ENCODE results near the gene TOR4A. TPM values are rescaled to one million over a fixed set of nuclear protein-coding genes. Genes with fewer than 3 reads are reported as not detected.
"Not testable (repeated sequence)": the region's sequence is repeated elsewhere in the genome, so short reads cannot be mapped to it uniquely, and the experiment has no call there.

The TOR4A gene
- total RNA-seq, 1 donor from 2014 or later: 1.5 TPM

- Mint-ChIP-seq H3K27ac (ENCODE audit: unreplicated experiment) (no peak overlapping the region), H3K27me3 (ENCODE audit: unreplicated experiment) (peaks cover 3% of the 10 kb centered on the region), H3K4me1 (ENCODE audit: low read depth, unreplicated experiment) (peaks cover 1% of the 10 kb centered on the region)
These were observed 47.6 kb downstream of the TOR4A start for GRCh38 chr9:137325124-137325523.

GRCh38 chr9:137325799-137326198, 48.3 kb downstream of the TOR4A start:
- H3K27ac Mint-ChIP-seq (ENCODE audit: unreplicated experiment): no peak overlapping the region
- no peak for DNase-seq
- peaks cover 1% of the 10 kb centered on the region for H3K4me1 Mint-ChIP-seq (ENCODE audit: low read depth, unreplicated experiment)
- no peak for TF ChIP-seq CTCF (IDR thresholded peaks at IDR 0.05; ENCODE audit: partially characterized antibody, unreplicated experiment)
- peaks cover 10% of the 10 kb centered on the region for H3K36me3 Mint-ChIP-seq (ENCODE audit: unreplicated experiment)
- H3K9me3 Mint-ChIP-seq (ENCODE audit: unreplicated experiment): peaks cover 9% of the 10 kb centered on the region
- peaks cover 4% of the 10 kb centered on the region for H3K27me3 Mint-ChIP-seq (ENCODE audit: unreplicated experiment)
- no peak overlapping the region for H3K4me3 Mint-ChIP-seq (ENCODE audit: unreplicated experiment)

More at GRCh38 chr9:137325124-137325523, 47.6 kb downstream of the TOR4A start:
- H3K9me3 Mint-ChIP-seq (ENCODE audit: unreplicated experiment): peaks cover 9% of the 10 kb centered on the region
- H3K36me3 Mint-ChIP-seq (ENCODE audit: unreplicated experiment): peaks cover 10% of the 10 kb centered on the region
- no peak overlapping the region for H3K4me3 Mint-ChIP-seq (ENCODE audit: unreplicated experiment)
- TF ChIP-seq CTCF (IDR thresholded peaks at IDR 0.05; ENCODE audit: partially characterized antibody, unreplicated experiment): no peak
- no peak for DNase-seq

GRCh38 chr9:137326445-137327065, 49.0 kb downstream of the TOR4A start:
- Mint-ChIP-seq H3K9me3 (ENCODE audit: unreplicated experiment) (peaks cover 12% of the 10 kb centered on the region), H3K36me3 (ENCODE audit: unreplicated experiment) (peaks cover 10% of the 10 kb centered on the region), H3K4me3 (ENCODE audit: unreplicated experiment) (no peak overlapping the region), H3K4me1 (ENCODE audit: low read depth, unreplicated experiment) (peaks cover 1% of the 10 kb centered on the region), H3K27me3 (ENCODE audit: unreplicated experiment) (peaks cover 4% of the 10 kb centered on the region), H3K27ac (ENCODE audit: unreplicated experiment) (no peak overlapping the region)
- no peak for TF ChIP-seq CTCF (IDR thresholded peaks at IDR 0.05; ENCODE audit: partially characterized antibody, unreplicated experiment)
- DNase-seq: no peak

- H3K4me1 Mint-ChIP-seq (ENCODE audit: low read depth, unreplicated experiment); H3K4me3 Mint-ChIP-seq (ENCODE audit: unreplicated experiment); H3K9me3 Mint-ChIP-seq (ENCODE audit: unreplicated experiment); DNase-seq; H3K27me3 Mint-ChIP-seq (ENCODE audit: unreplicated experiment); H3K27ac Mint-ChIP-seq (ENCODE audit: unreplicated experiment): not testable (repeated sequence)
- peaks cover 18% of the 10 kb centered on the region for H3K36me3 Mint-ChIP-seq (ENCODE audit: unreplicated experiment)
These were observed 50.4 kb downstream of the TOR4A start for GRCh38 chr9:137327641-137328550.

GRCh38 chr9:137329590-137329989, 52.1 kb downstream of the TOR4A start:
- not testable (repeated sequence) for H3K4me1 Mint-ChIP-seq (ENCODE audit: low read depth, unreplicated experiment); H3K4me3 Mint-ChIP-seq (ENCODE audit: unreplicated experiment); DNase-seq; H3K27ac Mint-ChIP-seq (ENCODE audit: unreplicated experiment); H3K27me3 Mint-ChIP-seq (ENCODE audit: unreplicated experiment); H3K9me3 Mint-ChIP-seq (ENCODE audit: unreplicated experiment)
- H3K36me3 Mint-ChIP-seq (ENCODE audit: unreplicated experiment): peaks cover 19% of the 10 kb centered on the region

GRCh38 chr9:137330689-137331088, 53.2 kb downstream of the TOR4A start:
- TF ChIP-seq CTCF (IDR thresholded peaks at IDR 0.05; ENCODE audit: partially characterized antibody, unreplicated experiment): no peak
- Mint-ChIP-seq H3K27ac (ENCODE audit: unreplicated experiment) (no peak overlapping the region), H3K9me3 (ENCODE audit: unreplicated experiment) (peaks cover 9% of the 10 kb centered on the region), H3K36me3 (ENCODE audit: unreplicated experiment) (peaks cover 19% of the 10 kb centered on the region), H3K27me3 (ENCODE audit: unreplicated experiment) (peaks cover 3% of the 10 kb centered on the region), H3K4me1 (ENCODE audit: low read depth, unreplicated experiment) (no peaks in the 10 kb centered on the region), H3K4me3 (ENCODE audit: unreplicated experiment) (no peak overlapping the region)
- no peak for DNase-seq

Measured in glutamatergic neuron (in vitro differentiated cells).